Sigmoid colon (tissue), 7 donors: ENCODE results near the gene SVEP1. TPM values are rescaled to one million over a fixed set of nuclear protein-coding genes. Genes with fewer than 3 reads are reported as not detected.

Experiments used
- DNase-seq: peaks from one replicate; pipeline ENCODE4 v3.0.0-alpha.2; 2019
- H3K27ac ChIP-seq, 4 donors: fragments of 200-600 bp; sonication (generic); one replicate each; pipeline ENCODE4 v1.5.1; 2016 to 2019; ENCODE audit warnings: mild to moderate bottlenecking in 1 of 4
- H3K27me3 ChIP-seq, 3 donors: fragments of 200-600 bp; sonication (generic); one replicate each; pipeline ENCODE4 v1.5.1; 2019; ENCODE audit warnings: mild to moderate bottlenecking in 1 of 3
- H3K36me3 ChIP-seq, 4 donors: fragments of 200-600 bp; sonication (generic); one replicate each; pipeline ENCODE4 v1.5.1; 2016 to 2019
- H3K4me1 ChIP-seq, 4 donors: fragments of 200-600 bp; sonication (generic); one replicate each; pipeline ENCODE4 v1.5.1; 2017 to 2019
- H3K4me3 ChIP-seq, 4 donors: fragments of 200-600 bp; sonication (generic); one replicate each; pipeline ENCODE4 v1.5.1; 2017 to 2019; ENCODE audit warnings: mild to moderate bottlenecking in 2 of 4, moderate library complexity in 1 of 4
- H3K9me3 ChIP-seq, 4 donors: fragments of 200-600 bp in 3 of 4; sonication (generic) in 3 of 4; one replicate each; pipeline versions ENCODE4 v1.5.1 to v1.6.1; 2013 to 2019
- EP300 ChIP-seq, 4 donors: sonication (generic); formaldehyde crosslinking; IDR thresholded peaks; one replicate each; pipeline ENCODE4 v1.6.1; 2017; ENCODE audit warnings: antibody characterized with exemption in 4 of 4
- POLR2A ChIP-seq, 2 donors: fragments of 450-650 bp; IDR thresholded peaks; one replicate each; pipeline ENCODE4 v1.6.1; 2016; ENCODE audit warnings: antibody characterized with exemption in 2 of 2, mild to moderate bottlenecking in 2 of 2, moderate library complexity in 2 of 2
- POLR2AphosphoS5 ChIP-seq, 4 donors: sonication (generic); formaldehyde crosslinking; IDR thresholded peaks; one replicate each; pipeline ENCODE4 v1.6.1; 2017; ENCODE audit warnings: antibody characterized with exemption in 4 of 4
- WGBS, 2 donors: extraction: QIAGEN DNeasy Blood & Tissue Kit; methylation state at CpG; one replicate each; pipeline ENCODE4 v1.1.7; 2013; 5-methylcytosine and 5-hydroxymethylcytosine counted together
- intact Hi-C: fragments of 100-400 bp; cut with DNase I; formaldehyde crosslinking; loops from one replicate; pipeline ENCODE4 v1.15.1; 2023
- polyA plus RNA-seq, 3 donors: library from polyadenylated mRNA; stranded (reverse); fragments of 200-250 nt; gene quantifications; one replicate each; pipeline ENCODE4 v1.2.3, GENCODE V29; 2013
- total RNA-seq, 4 donors: library from RNA; depleted of rRNA; stranded (reverse); fragments of >200 nt; gene quantifications; one replicate each; pipeline ENCODE4 v1.1.0, GENCODE V29; 2016
- TF ChIP-seq, protein P1 (sequence below), 4 experiments: fragments of 450-650 bp in 3 of 4; fragments of 200-600 bp in 1 of 4; IDR thresholded peaks; one replicate each; pipeline ENCODE4 v1.5.1; 2016 to 2019; ENCODE audit warnings: antibody characterized with exemption in 4 of 4, mild to moderate bottlenecking in 3 of 4, moderate library complexity in 2 of 4
- donor health status: healthy with polysubstance abuse.
- donor health status: Bipolar disorder and iron deficiency.
- donor health status: healthy.

Gene SVEP1
- total and polyA plus RNA-seq, 7 donors, result 0.23 to 77.5 (median 24.3) TPM

DNA sequence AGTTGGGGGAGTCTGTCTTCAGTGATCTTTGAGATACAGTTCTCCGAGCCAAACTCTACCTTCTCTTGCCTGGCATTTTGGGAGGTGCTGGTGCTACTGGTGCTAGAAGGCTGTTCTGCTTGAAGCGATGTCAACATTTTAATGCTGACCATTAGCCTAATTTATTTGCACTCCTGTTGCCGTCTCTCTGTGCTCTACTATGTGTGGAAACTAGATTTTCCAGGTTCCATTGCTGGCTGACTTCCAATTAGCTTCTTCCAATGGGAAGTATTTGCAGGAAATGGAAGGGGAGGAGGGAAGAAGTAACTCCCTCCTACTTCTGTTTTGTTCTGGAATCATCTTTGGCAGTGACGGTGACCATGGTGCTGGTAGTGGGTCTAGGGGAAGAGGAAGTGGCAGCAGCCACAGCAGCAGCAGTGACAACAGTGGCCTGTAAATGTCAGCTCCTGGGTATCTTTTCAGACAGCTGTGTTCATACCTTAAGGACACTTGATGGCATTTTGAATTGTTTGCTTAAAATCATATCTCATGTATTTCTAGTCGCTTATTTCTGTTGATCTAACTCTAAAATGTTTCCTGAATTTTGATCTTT lies 249.8 kb downstream of the SVEP1 start:
- H3K27ac ChIP-seq, result no peak overlapping the region
- DNase-seq, result no peak
- H3K36me3 ChIP-seq, result no peaks in the 10 kb centered on the region
- no peak for TF ChIP-seq POLR2AphosphoS5 (IDR thresholded peaks at IDR 0.05)
- no peak for TF ChIP-seq EP300 (IDR thresholded peaks at IDR 0.05)
- TF ChIP-seq, protein P1, sequence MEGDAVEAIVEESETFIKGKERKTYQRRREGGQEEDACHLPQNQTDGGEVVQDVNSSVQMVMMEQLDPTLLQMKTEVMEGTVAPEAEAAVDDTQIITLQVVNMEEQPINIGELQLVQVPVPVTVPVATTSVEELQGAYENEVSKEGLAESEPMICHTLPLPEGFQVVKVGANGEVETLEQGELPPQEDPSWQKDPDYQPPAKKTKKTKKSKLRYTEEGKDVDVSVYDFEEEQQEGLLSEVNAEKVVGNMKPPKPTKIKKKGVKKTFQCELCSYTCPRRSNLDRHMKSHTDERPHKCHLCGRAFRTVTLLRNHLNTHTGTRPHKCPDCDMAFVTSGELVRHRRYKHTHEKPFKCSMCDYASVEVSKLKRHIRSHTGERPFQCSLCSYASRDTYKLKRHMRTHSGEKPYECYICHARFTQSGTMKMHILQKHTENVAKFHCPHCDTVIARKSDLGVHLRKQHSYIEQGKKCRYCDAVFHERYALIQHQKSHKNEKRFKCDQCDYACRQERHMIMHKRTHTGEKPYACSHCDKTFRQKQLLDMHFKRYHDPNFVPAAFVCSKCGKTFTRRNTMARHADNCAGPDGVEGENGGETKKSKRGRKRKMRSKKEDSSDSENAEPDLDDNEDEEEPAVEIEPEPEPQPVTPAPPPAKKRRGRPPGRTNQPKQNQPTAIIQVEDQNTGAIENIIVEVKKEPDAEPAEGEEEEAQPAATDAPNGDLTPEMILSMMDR (IDR thresholded peaks at IDR 0.05), result no peak
- TF ChIP-seq POLR2A (IDR thresholded peaks at IDR 0.05), result no peak
- H3K4me1 ChIP-seq, result no peaks in the 10 kb centered on the region
- 72 to 73% methylated on average over 5 of the region's 5 CpGs for WGBS, 2 donors
- no peaks in the 10 kb centered on the region for H3K9me3 ChIP-seq
- H3K4me3 ChIP-seq, result no peak overlapping the region
- H3K27me3 ChIP-seq, result no peaks in the 10 kb centered on the region
- intact Hi-C loops, result no loop called here

DNA sequence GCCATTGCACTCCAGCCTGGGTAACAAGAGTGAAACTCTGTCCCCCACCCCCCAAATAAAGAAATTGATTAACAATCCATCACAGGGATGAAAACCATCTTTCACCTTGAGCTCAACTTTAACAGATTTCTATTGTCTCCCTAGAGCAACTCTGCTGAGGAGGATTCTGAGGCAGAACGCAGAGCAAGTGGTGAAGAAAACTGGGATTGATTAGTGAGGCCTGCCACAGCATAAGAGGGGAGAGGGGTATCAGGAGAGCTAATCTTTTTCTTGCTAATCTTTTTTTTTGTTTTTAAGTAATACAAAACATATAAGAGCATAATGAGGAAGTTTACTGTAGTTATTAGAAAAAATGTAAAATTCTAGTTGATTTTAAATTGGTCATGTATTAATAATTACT lies 250.8 kb downstream of the SVEP1 start:
- no peaks in the 10 kb centered on the region for H3K36me3 ChIP-seq
- H3K9me3 ChIP-seq, result no peaks in the 10 kb centered on the region
- H3K4me1 ChIP-seq, result no peaks in the 10 kb centered on the region
- no peak for TF ChIP-seq POLR2A (IDR thresholded peaks at IDR 0.05)
- H3K27ac ChIP-seq, result no peak overlapping the region
- intact Hi-C loops, result no loop called here
- no peaks in the 10 kb centered on the region for H3K27me3 ChIP-seq
- DNase-seq, result no peak
- 91 to 94% methylated on average over 1 of the region's 1 CpG for WGBS, 2 donors
- H3K4me3 ChIP-seq, result no peak overlapping the region

DNA sequence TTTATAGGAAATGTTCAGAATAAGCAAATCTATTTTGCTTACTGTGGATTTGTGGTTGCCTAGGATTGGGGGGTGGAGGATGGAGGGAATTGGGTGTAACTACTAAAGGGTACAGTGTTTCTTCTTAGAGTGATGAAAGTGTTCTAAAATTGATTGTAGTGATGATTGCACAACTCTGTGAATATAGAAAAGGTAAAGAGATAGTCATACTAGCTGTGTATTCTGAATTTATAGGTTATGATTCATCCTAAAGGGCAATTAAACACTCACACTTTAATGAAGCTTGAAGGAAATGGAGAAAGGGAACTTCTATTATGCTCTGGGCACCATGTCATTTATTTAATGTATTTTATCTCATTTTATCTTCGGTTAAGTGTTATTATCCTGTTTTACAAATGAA lies 251.8 kb downstream of the SVEP1 start:
- DNase-seq, result no peak
- no peak for TF ChIP-seq POLR2A (IDR thresholded peaks at IDR 0.05)
- TF ChIP-seq, protein P1 (IDR thresholded peaks at IDR 0.05), result no peak
- TF ChIP-seq POLR2AphosphoS5 (IDR thresholded peaks at IDR 0.05), result no peak
- TF ChIP-seq EP300 (IDR thresholded peaks at IDR 0.05), result no peak
- no peaks in the 10 kb centered on the region for H3K9me3 ChIP-seq
- H3K36me3 ChIP-seq, result no peaks in the 10 kb centered on the region
- H3K27me3 ChIP-seq, result no peaks in the 10 kb centered on the region
- intact Hi-C loops, result no loop called here
- no peak overlapping the region for H3K27ac ChIP-seq
- 12 to 69% methylated on average over 1 of the region's 1 CpG for WGBS, 2 donors
- no peak overlapping the region for H3K4me3 ChIP-seq
- no peaks in the 10 kb centered on the region for H3K4me1 ChIP-seq

DNA sequence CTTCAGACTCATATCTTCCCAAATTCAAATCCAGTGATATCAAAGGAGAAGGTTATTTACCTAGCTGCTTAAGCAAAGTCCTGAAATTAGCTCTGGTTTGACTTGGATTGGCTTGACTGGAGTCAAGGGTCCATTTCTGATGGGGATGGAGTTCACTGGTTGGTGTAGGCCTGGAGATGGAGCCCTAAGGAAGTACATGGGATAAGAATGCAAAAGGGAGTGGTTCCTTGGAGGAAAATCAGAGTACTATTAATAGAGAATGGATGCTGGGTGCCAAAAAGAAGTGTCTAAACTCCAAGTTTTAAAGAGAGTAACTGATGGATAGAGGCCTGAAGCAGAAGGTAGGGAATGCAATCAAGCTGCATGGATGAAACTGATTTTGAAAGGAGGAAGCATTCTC lies 255.7 kb downstream of the SVEP1 start:
- TF ChIP-seq, protein P1 (IDR thresholded peaks at IDR 0.05), result no peak
- TF ChIP-seq POLR2A (IDR thresholded peaks at IDR 0.05), result no peak
- no peak for TF ChIP-seq EP300 (IDR thresholded peaks at IDR 0.05)
- no peak for TF ChIP-seq POLR2AphosphoS5 (IDR thresholded peaks at IDR 0.05)
- no peaks in the 10 kb centered on the region for H3K36me3 ChIP-seq
- no peaks in the 10 kb centered on the region for H3K9me3 ChIP-seq
- H3K4me1 ChIP-seq, result no peaks in the 10 kb centered on the region
- H3K27me3 ChIP-seq, result no peaks in the 10 kb centered on the region
- intact Hi-C loops, result no loop called here
- H3K4me3 ChIP-seq, result no peak overlapping the region
- DNase-seq, result no peak
- no peak overlapping the region for H3K27ac ChIP-seq

DNA sequence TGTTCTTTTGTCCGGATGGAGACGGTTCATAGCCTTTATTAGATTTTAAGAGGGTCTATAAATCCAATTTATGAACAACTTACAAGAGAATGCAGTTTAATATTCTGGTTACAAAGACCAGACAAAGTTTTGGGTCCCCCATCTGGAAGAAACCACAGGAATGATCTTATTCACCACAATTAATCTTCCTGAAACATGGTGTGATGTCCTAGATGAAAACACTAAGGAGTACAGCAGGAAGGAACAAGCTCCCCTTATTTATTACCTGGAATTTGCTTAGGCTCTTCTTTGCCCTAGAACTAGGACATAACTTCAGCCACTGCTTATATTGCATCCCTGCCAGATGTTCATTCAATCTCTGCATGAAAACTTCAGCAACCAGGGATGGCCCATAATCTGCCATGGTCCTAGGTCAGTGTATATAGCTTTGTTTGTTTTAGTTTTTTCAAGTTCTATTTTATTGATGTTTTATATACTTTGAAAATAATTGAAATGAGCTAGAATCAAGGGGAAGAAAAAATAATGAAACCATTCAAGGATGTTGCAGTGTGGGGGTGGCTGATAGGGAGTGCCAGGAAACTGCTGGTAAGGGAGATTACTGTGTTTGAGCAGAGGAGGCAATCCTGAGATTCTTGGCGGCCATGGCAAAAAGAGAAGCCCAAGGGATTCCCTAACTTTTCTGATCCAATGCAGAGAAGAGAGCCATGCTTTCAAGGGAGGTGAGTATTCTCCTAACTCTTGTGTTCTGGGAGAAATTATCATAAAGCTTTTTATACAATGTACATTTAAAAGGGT lies 258.7 kb downstream of the SVEP1 start:
- TF ChIP-seq POLR2AphosphoS5 (IDR thresholded peaks at IDR 0.05), result no peak
- no peak for TF ChIP-seq POLR2A (IDR thresholded peaks at IDR 0.05)
- TF ChIP-seq, protein P1 (IDR thresholded peaks at IDR 0.05), result no peak
- no peak for TF ChIP-seq EP300 (IDR thresholded peaks at IDR 0.05)
- Histone ChIP-seq H3K27me3 (no peaks in the 10 kb centered on the region), H3K27ac (no peak overlapping the region), H3K4me3 (no peak overlapping the region), H3K4me1 (no peaks in the 10 kb centered on the region), H3K36me3 (no peaks in the 10 kb centered on the region), H3K9me3 (no peaks in the 10 kb centered on the region)
- intact Hi-C loops, result no loop called here
- WGBS, 2 donors, result 66 to 67% methylated on average over 3 of the region's 3 CpGs
- no peak for DNase-seq
